GM19328 (cell line): ENCODE data around the gene COPZ2.
"Not testable (repeated sequence)": the region's sequence is repeated elsewhere in the genome, so short reads cannot be mapped to it uniquely, and the experiment has no call there.

ENCODE experiments used
- ATAC-seq: cut with Tn5 transposase; IDR thresholded peaks from one replicate; pipeline ENCODE4 v1.9.1; 2021; ENCODE audit warnings: mild to moderate bottlenecking, moderate library complexity; ENCODE audit not compliant: unreplicated experiment

Gene COPZ2

DNA sequence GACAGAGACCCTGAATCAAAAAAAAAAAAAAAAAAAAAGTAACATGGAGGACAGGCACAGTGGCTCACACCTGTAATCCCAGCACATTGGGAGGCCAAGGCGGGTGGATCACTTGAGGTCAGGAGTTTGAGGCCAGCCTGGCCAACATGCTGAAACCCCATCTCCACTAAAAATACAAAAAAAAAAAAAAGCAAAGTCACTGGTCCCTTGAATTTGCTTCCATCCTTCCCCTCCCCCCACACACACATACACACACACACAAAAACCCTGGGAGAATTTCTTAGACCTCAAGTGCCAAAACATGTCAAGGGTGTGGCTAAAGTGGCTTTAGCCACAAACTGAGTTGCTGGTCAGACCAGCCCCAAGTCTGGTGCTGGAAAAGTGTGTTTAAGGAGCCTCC lies 49.2 kb downstream of the COPZ2 start:
- not testable (repeated sequence) for ATAC-seq

DNA sequence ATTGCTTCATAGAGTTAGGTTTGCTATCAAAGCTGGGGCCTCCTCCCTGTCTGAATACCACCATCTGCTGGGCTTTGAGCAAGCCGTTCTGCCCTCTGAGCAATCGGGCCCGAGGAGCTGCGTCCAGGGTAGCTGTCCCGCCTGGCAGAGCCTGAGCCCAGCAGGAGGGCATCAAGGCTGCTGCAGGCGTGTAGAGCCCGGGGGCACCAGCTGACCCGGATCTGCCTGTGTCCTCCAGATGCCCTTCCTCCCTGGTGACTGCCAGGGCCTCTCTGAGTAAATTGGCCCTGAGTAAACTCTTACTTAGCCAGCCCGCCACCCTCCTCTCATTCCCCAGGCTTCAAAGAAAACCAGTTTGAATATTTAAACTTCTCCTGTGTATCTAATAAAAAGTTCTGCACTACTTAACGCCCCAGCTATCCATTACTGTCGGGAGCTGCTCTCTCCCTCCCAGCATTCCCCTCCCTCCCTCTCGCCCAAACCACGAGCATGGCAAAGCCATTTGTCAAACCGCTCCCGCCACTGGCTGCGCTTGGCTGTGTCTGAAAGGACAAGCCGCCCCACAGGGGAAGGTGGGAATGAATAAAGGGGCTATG lies 50.3 kb downstream of the COPZ2 start:
- ATAC-seq = no peak

DNA sequence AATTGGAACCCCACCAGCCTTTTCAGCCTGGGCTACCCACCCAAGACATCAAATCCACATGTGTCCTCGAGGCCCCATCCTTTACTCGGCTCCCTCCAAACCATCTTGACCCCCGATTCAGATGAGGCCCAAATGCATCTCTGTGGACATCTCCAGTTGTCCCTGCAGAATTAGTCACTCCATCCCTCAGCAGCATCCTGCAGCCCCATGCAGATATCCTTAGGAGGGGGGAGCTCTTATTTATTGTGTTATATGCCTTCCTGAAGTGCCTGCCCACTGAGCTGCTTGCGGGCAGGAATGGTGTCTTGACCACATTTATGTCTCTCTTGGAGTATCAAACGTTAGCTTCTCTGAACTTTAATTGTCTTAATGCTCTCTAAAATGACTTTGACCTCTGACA lies 51.1 kb downstream of the COPZ2 start:
- ATAC-seq = no peak

DNA sequence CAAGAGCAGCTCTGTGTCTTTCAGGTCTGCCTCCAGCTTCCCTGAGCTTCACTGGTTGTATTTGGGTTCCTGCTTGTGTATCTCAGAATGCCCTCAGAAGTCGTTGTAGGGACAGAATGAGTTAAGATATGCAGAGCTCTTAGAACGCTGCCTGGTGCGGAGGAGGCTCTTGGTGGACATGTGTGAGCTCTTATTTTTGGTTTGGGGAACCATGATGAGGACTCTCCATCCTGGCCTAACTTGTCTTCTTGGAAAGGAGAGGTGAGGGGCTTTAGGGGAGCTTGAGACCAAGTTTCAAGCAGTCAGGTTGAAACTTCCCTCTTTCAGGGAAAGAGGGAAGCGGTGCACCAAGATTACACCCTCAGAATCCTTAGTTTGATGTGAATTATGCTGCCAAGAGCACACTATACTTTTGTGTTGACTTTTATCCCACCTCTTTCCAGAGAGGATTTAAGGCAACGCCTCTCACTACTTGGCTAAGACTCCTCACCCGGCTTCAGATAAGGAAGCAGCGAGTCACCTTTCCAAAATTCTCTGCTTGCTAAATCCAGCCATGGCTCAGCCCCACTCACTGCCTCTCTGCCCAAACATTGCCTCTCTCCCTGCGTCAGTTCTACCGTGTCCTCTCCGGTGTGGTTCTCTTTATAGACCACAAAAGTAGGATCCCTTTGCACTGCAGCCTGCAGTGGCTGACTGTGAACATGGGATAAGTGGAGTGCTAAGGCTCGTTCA lies 53.9 kb downstream of the COPZ2 start:
- ATAC-seq = no peak

DNA sequence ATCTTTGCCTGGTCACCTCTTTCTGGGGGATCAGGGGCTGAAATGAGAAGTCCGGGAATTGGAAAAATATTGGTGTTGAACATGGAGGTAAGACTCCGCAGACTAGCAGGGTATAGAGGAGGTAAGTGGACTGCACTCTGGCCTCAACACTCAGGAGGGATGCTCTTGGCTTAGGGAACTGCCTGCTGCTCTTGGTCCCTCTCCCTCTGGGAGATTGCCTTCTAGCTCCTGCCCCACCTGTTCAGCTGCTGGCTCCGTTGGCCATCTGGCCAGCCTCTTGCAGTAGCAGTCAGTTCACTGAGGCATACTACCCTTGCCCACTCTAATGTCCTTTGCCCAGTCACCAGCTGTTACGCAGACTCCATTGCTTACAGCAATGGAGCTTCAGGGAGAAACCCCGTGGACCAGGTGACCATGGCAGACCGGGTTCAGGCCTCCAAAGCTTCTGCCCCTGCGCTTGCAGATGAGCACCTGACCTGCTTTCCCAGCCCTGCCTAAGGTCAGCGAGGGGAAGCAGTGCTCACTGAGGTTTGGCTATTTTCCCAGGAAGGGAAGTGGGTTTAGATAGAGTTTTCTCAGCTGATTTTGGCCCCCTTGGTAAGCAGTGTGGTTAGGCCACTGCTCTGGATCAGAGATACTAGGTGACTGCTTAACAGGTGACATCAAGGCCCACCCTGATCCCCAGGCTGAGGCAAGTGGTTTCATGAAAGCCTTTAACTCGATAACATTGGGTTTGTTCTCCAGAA lies 54.8 kb downstream of the COPZ2 start:
- ATAC-seq = no peak

DNA sequence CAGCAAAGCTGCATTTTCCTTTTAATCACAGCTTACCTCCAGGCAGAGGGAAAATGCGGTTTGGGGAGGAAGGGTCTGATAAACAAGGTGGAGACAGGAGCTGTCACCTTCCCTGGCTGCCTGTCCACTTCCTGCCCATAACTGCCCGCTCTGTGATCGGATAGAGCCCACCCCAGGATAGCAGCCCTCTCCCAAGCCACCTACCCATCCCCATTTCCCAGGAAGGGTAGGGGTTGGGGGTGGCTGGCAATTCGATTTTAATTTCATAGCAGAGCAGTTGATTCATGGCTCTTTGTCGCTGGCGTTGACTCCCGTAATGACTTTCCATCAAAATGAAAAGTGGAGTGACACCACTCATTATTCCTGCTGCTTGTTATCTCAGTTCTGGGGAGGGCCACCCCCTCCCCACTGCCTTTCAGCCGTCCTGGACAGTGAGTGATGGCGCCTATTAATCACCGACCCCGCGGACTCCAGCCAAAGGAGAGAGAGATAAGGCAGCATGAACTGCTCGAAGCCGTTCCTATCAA lies 55.4 kb downstream of the COPZ2 start:
- no peak for ATAC-seq

DNA sequence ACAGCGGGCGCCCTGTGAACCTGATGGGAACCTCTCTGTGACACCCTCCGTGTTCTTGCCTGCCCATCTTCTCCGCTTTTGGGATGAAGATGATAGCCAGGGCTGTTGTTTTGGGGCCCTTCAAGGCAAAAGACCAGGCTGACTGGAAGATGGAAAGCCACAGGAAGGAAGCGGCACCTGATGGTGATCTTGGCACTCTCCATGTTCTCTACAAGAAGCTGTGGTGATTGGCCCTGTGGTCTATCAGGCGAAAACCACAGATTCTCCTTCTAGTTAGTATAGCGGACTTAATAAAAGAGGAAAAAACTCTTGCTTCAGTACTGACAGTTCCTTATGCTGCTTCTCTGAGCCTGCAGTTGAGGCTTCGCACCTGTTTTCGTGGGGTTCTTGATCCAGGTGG lies 56.1 kb downstream of the COPZ2 start:
- ATAC-seq = no peak

DNA sequence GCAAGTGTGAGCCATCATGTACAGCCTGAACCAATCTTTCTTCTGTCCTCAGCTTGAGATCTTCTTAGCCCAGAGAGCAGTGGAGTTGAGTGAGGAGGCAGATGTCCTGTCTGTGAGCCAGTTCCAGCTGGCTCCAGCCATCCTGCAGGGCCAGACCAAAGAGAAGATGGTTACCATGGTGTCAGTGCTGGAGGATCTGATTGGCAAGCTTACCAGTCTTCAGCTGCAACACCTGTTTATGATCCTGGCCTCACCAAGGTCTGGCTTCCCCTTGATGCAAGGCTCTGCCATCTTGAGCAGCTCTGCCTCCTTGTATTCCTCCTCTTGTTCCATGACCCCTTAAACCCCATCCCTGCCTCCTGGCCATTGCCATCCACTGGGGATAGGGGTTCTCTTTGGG lies 57.1 kb downstream of the COPZ2 start:
- no peak for ATAC-seq

DNA sequence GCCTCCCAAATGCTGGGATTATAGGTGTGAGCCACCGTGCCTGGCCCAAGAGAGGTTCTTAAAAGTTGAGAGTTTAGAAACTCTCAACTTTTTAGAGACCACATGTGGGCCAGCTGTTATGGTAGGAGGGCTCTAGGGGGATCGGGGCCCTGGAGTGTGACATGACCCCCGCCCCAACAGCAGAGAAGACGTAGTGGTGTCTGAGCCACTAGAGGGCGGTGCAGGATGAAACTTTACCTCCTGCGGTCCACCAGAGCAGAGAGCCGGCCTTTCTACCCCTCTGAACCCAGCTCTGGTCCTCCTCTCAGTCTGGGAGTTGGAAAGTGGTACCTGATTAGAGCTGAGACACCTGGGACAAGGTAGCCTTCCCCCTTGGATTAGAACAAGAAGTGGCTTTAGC lies 59.3 kb downstream of the COPZ2 start:
- no peak for ATAC-seq
